Fibroblast of lung (primary cell): Measurements from ENCODE around the gene DOC2A.

Experiments
- EZH2 ChIP-seq: IDR thresholded peaks from 2 replicates; pipeline ENCODE4 v1.5.1; 2012; ENCODE audit warnings: low read length, control low read depth, mild to moderate bottlenecking; ENCODE audit errors: missing control alignments
- TF ChIP-seq, protein P1 (sequence below), 2 donors: IDR thresholded peaks in 1 of 2; conservative IDR thresholded peaks in 1 of 2; 1 replicate in 1 of 2; 2 replicates in 1 of 2; pipeline ENCODE4 v1.5.1; 2011 to 2012; ENCODE audit warnings: low read length in 2 of 2, control low read depth in 1 of 2, inconsistent platforms in 1 of 2, low read depth in 1 of 2, mild to moderate bottlenecking in 1 of 2

DNA sequence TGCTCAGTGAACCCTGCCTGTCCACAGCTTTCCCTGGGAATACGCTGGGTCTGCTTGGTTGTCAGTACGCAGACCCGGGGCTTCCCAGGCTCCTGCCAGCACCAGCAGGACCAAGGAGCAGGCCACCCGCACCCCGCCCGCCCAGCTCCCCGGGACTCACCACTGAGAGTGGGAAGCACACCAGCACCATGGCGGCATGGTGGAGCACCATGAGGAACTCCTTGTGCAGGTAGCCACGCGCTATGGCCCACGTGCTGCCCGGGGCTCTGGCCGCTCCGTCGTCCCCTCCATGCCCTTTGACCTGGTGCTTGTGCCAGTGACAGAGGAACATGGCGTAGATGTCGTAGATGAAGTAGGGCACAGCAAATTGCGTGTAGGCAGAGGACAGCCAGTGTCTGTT is 15.6 kb upstream of the DOC2A start:
- TF ChIP-seq, protein P1, sequence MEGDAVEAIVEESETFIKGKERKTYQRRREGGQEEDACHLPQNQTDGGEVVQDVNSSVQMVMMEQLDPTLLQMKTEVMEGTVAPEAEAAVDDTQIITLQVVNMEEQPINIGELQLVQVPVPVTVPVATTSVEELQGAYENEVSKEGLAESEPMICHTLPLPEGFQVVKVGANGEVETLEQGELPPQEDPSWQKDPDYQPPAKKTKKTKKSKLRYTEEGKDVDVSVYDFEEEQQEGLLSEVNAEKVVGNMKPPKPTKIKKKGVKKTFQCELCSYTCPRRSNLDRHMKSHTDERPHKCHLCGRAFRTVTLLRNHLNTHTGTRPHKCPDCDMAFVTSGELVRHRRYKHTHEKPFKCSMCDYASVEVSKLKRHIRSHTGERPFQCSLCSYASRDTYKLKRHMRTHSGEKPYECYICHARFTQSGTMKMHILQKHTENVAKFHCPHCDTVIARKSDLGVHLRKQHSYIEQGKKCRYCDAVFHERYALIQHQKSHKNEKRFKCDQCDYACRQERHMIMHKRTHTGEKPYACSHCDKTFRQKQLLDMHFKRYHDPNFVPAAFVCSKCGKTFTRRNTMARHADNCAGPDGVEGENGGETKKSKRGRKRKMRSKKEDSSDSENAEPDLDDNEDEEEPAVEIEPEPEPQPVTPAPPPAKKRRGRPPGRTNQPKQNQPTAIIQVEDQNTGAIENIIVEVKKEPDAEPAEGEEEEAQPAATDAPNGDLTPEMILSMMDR (conservative IDR thresholded peaks at IDR 0.05 in 1 of 2, IDR thresholded peaks at IDR 0.05 in 1 of 2; ENCODE audit: low read depth in 1 of 2, low read length in 2 of 2), result no peak
- no peak for TF ChIP-seq EZH2
